NCI-H345 (cell line): ENCODE measurements around the gene RPP25L.

ENCODE experiments used
- DNase-seq: peaks from one replicate; lab custom pipeline; 2025; lab: John Stamatoyannopoulos, UW

The RPP25L gene

DNA sequence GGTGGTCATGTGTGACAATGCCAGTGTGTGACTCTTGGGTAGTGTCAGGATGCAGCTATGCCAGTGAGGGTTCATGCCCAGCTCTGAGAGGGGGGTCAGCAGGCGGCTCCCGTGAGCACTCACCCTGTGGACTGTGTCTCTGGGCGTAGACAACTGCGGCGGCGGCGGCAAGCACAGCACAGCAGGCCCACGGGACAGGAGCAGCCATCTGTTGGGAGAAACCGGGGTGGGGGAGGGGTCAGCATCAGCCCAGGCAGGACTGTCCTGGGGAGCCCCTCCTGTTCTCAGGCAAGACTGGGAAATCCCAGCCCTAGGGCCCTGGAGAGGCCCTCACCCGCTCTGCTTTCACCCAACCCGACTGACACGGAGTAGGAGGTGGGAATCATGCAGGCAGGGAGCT is 43.1 kb downstream of the RPP25L start:
- DNase-seq = no peak

GRCh38 chr9:34568133-34568532 is 43.8 kb downstream of the RPP25L start:
- no peak for DNase-seq

GRCh38 chr9:34566972-34567371 is 44.9 kb downstream of the RPP25L start:
- DNase-seq = no peak

DNA sequence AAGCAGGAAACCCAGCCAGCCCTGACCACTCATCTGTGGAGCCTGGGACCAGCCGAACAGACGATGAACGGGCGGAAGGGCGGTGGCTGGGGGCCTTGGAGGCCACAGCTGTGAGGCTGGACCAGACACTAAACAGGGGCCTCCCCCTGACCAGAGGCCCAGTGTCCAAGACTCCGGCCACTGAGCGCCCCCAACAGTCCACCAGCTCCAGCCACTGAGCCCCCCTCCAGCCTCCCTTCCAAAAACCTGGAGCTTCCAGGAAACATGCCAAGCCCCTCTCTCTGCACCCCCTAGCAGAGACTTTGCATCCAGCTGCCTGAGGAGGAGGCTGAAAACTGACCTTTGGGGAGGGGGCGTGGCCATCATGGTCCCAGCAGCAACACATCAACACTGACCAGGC is 45.6 kb downstream of the RPP25L start:
- DNase-seq = no peak

DNA sequence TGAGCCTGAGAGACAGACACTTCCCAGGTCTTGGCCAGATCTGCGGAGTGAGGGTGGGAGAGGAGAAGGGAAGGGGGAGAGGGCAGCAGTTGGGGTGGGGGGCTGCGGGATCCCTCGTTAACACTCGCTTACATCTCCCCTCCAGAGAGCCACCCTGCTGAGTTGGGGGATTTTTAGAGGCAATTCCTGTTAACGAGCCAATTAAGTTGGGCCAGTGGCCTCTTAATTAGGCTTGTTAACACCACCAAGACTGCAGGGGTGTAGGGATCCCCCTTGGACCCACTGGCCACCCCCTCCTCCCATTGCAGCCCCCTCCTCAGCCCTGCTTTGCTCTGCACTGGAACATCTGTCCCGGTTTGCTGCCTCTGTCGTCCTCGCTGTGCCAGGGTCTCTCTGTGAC is 46.0 kb downstream of the RPP25L start:
- DNase-seq = no peak

- no peak for DNase-seq
Measured at GRCh38 chr9:34564617-34565016, 47.3 kb downstream of the RPP25L start.

DNA sequence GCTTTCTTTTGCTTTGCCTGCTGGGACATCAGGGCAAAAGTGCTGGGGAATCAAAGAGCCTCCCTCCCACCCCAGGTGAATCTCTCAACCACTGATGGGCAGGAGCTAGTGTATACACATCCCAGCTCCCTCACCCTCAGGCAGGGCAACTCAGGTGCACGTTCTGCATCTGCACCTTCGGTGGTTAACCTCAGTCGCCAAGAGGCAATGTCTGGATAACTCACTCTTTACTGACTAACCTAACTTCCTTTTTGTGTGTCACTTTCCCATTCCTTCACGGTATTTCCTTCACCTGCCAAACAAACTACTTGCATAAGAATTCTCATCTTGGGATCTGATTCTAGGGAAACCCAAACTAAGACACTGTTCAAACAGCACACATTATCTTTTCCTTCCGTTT is 48.6 kb downstream of the RPP25L start:
- no peak for DNase-seq

- DNase-seq = no peak
Measured at GRCh38 chr9:34562135-34562745, 49.7 kb downstream of the RPP25L start.

GRCh38 chr9:34560599-34561214 is 51.2 kb downstream of the RPP25L start:
- no peak for DNase-seq
